Neuronal stem cell (in vitro differentiated cells): Measurements from ENCODE around the gene ACSL6.

Experiments
- DNase-seq: peaks from one replicate; pipeline ENCODE4 v3.0.0-alpha.2; 2013; ENCODE audit warnings: low spot score
- H2AFZ ChIP-seq: one replicate; pipeline ENCODE4 v1.6.1; 2013; ENCODE audit warnings: mild to moderate bottlenecking, low read length, inconsistent platforms
- H2AK5ac ChIP-seq: 2 replicates; pipeline ENCODE4 v1.6.1; 2013; ENCODE audit warnings: low read depth, mild to moderate bottlenecking, inconsistent platforms, low read length, moderate library complexity, mixed read lengths
- H2BK120ac ChIP-seq: 2 replicates; pipeline ENCODE4 v1.6.1; 2013; ENCODE audit warnings: low read depth, mild to moderate bottlenecking, inconsistent platforms, low read length, moderate library complexity, mixed read lengths
- H2BK12ac ChIP-seq: one replicate; pipeline ENCODE4 v1.6.1; 2013; ENCODE audit warnings: low read length, inconsistent platforms
- H2BK15ac ChIP-seq: 2 replicates; pipeline ENCODE4 v1.6.1; 2013; ENCODE audit warnings: mild to moderate bottlenecking, low read length, inconsistent platforms, mixed read lengths
- H2BK5ac ChIP-seq: one replicate; pipeline ENCODE4 v1.6.1; 2013; ENCODE audit warnings: inconsistent platforms, mild to moderate bottlenecking, low read length, moderate library complexity
- H3K14ac ChIP-seq: one replicate; pipeline ENCODE4 v1.6.1; 2013; ENCODE audit warnings: low read length, inconsistent platforms
- H3K18ac ChIP-seq: 2 replicates; pipeline ENCODE4 v1.6.1; 2013; ENCODE audit warnings: low read length, inconsistent platforms
- H3K23ac ChIP-seq: 2 replicates; pipeline ENCODE4 v1.6.1; 2013; ENCODE audit warnings: low read depth, mild to moderate bottlenecking, mixed read lengths, low read length, inconsistent platforms; ENCODE audit not compliant: poor library complexity
- H3K27ac ChIP-seq: replicated peaks from 3 replicates; pipeline ENCODE4 v1.5.1; 2013; ENCODE audit warnings: low read length, inconsistent platforms
- H3K27me3 ChIP-seq, 3 experiments: 2 replicates each; pipeline ENCODE4 v1.6.1; 2013; ENCODE audit warnings: low read length in 3 of 3, mild to moderate bottlenecking in 2 of 3, inconsistent platforms in 1 of 3, low read depth in 1 of 3, mixed read lengths in 1 of 3, moderate library complexity in 1 of 3; ENCODE audit not compliant: control insufficient read depth in 3 of 3, insufficient read depth in 3 of 3
- H3K36me3 ChIP-seq, 2 donors: replicated peaks in 1 of 2; 2 replicates each; pipeline ENCODE4 v1.6.1; 2013; ENCODE audit warnings: low read length in 2 of 2; ENCODE audit not compliant: control insufficient read depth in 2 of 2, insufficient read depth in 2 of 2
- H3K4ac ChIP-seq: 2 replicates; pipeline ENCODE4 v1.6.1; 2013; ENCODE audit warnings: inconsistent platforms, mild to moderate bottlenecking, low read length, moderate library complexity
- H3K4me1 ChIP-seq, 2 donors: 1 replicate in 1 of 2; 2 replicates in 1 of 2; pipeline ENCODE4 v1.6.1; 2013; ENCODE audit warnings: low read length in 2 of 2, low read depth in 1 of 2; ENCODE audit not compliant: control insufficient read depth in 2 of 2, insufficient read depth in 1 of 2
- H3K4me2 ChIP-seq: one replicate; pipeline ENCODE4 v1.6.1; 2013; ENCODE audit warnings: mild to moderate bottlenecking, low read length, inconsistent platforms; ENCODE audit not compliant: insufficient read depth, poor library complexity, severe bottlenecking
- H3K4me3 ChIP-seq, 2 donors: 2 replicates each; pipeline ENCODE4 v1.5.1; 2013; ENCODE audit warnings: low read length in 2 of 2, mild to moderate bottlenecking in 2 of 2, inconsistent platforms in 1 of 2, moderate library complexity in 1 of 2
- H3K79me1 ChIP-seq: one replicate; pipeline ENCODE4 v1.6.1; 2013; ENCODE audit warnings: low read depth, mild to moderate bottlenecking, inconsistent platforms, low read length, moderate library complexity
- H3K9ac ChIP-seq: one replicate; pipeline ENCODE4 v1.6.1; 2013; ENCODE audit warnings: mild to moderate bottlenecking, low read depth, low read length, inconsistent platforms; ENCODE audit not compliant: poor library complexity
- H3K9me3 ChIP-seq, 2 donors: replicated peaks in 1 of 2; 2 replicates each; pipeline versions ENCODE3 to v1.6.1; 2013; ENCODE audit warnings: low read length in 2 of 2, mild to moderate bottlenecking in 2 of 2, inconsistent platforms in 1 of 2, low read depth in 1 of 2, mixed read lengths in 1 of 2, moderate library complexity in 1 of 2; ENCODE audit not compliant: control insufficient read depth in 2 of 2, insufficient read depth in 1 of 2
- H4K8ac ChIP-seq: one replicate; pipeline ENCODE4 v1.6.1; 2013; ENCODE audit warnings: low read depth, mild to moderate bottlenecking, inconsistent platforms, low read length, moderate library complexity
- H4K91ac ChIP-seq: one replicate; pipeline ENCODE4 v1.6.1; 2013; ENCODE audit warnings: low read length, low read depth, mild to moderate bottlenecking, inconsistent platforms; ENCODE audit not compliant: poor library complexity
- WGBS, 2 donors: extraction: QIAGEN DNeasy Blood & Tissue Kit; methylation state at CpG; one replicate each; pipeline ENCODE4 v1.1.7; 2013; ENCODE audit warnings: missing lambda C conversion rate in 2 of 2, mixed read lengths in 1 of 2; ENCODE audit not compliant: insufficient read length in 2 of 2, insufficient replicate concordance in 1 of 2; ENCODE audit errors: extremely low coverage in 2 of 2; 5-methylcytosine and 5-hydroxymethylcytosine counted together

ACSL6 gene

DNA sequence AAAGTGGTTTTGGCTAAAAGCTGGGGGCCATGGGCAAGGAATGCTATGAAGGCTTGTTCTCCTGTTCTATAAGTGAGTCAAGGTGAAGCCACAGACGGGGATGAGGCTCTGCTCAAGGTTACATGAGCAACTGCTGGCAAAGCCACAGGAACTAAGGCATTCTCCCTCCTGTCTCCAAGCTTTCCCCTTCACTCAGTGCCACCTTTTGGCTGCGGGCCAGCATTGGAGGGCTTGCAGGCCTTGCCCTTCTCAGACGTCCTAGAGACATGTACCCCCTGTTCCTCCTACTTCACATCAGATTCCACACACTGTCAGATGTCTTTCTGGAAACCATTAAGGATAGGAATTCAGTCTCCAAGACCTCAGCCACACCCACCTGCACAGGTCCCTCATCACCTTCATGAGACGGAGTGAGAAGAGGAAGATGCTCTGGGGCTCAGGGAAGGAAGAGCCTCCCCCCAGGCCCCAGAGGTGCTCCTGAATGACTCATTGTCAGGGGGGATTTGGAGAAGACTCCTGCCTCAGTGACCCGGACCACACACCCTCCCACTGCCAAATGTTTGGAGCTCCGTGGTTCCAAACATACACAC, 45.5 kb downstream of the ACSL6 start:
- Histone ChIP-seq H3K27me3 (no peaks in the 10 kb centered on the region), H2BK120ac (no peak overlapping the region), H3K14ac (no peak overlapping the region), H3K23ac (no peak overlapping the region), H2BK15ac (no peak overlapping the region), H3K79me1 (no peaks in the 10 kb centered on the region), H3K4ac (no peak overlapping the region), H2BK12ac (no peak overlapping the region), H3K4me2 (no peak overlapping the region), H3K4me3 (no peak overlapping the region), H3K18ac (no peak overlapping the region), H2AFZ (no peak overlapping the region), H3K27ac (no peak overlapping the region), H4K8ac (no peak overlapping the region), H3K9me3 (no peaks in the 10 kb centered on the region), H4K91ac (no peak overlapping the region), H2AK5ac (no peak overlapping the region), H3K4me1 (no peaks in the 10 kb centered on the region), H2BK5ac (peak overlapping the region; percentile 39), H3K9ac (no peak overlapping the region), H3K36me3 (no peaks in the 10 kb centered on the region)
- DNase-seq, result no peak
- no CpG with 5 or more reads among the region's 6 CpGs for WGBS, 2 donors

DNA sequence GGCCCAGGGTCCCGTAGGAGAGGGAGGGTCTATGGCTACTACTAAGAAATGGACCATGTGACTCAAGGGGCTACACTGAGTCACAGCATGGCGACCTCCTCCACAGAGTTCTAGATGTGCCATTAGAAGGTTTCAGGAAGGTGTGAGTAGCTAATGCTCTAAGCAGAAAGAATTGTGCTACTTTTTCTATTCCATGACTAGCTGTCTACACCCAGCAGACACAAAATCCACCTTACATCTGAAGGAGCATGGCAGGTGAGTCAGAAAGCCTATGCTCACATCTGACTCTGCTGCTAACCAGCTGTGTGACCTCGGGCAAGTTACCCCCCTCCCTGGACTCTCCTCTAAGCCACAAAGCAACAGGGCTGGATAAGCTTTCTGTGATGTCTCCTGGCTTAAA, 51.6 kb downstream of the ACSL6 start:
- H3K4me3 ChIP-seq, result no peak overlapping the region
- no peak overlapping the region for H4K91ac ChIP-seq
- no peak overlapping the region for H3K23ac ChIP-seq
- no peak overlapping the region for H2AFZ ChIP-seq
- H2BK12ac ChIP-seq, result no peak overlapping the region
- no peak overlapping the region for H3K9ac ChIP-seq
- no peak overlapping the region for H3K4me2 ChIP-seq
- no CpG with 5 or more reads among the region's 3 CpGs for WGBS, 2 donors
- no peak overlapping the region for H3K14ac ChIP-seq
- no peaks in the 10 kb centered on the region for H3K9me3 ChIP-seq
- no peak overlapping the region for H2BK120ac ChIP-seq
- no peaks in the 10 kb centered on the region for H3K36me3 ChIP-seq
- H2BK15ac ChIP-seq, result no peak overlapping the region
- no peaks in the 10 kb centered on the region for H3K79me1 ChIP-seq
- H2BK5ac ChIP-seq, result no peak overlapping the region
- H4K8ac ChIP-seq, result no peak overlapping the region
- H2AK5ac ChIP-seq, result no peak overlapping the region
- no peak overlapping the region for H3K4ac ChIP-seq
- no peaks in the 10 kb centered on the region for H3K27me3 ChIP-seq
- no peak for DNase-seq
- H3K27ac ChIP-seq, result no peak overlapping the region
- peaks cover 2 to 10% of the 10 kb centered on the region in 2 donors for H3K4me1 ChIP-seq
- H3K18ac ChIP-seq, result no peak overlapping the region

DNA sequence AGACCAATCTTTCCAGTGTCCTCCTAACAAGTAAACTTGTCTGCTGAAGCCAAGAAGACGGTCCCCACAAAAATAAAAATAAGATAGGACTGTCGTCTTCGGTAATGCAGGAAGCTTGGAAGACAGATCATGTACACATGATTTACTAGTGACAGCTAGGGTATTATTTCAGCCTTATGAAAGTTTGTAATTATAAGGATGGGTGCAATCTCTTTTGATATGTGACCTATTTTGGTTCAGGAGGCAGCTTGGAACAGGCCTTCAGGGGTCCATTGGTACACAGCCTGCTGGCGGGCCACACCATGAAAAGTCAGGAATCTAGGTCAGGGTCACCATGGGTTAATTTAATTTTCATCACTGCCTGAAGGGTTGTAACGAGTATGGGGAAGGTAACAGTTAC, 52.3 kb downstream of the ACSL6 start:
- Histone ChIP-seq H3K4me1 (peaks cover 2 to 10% of the 10 kb centered on the region in 2 donors), H3K27ac (no peak overlapping the region), H3K27me3 (no peaks in the 10 kb centered on the region), H2BK120ac (no peak overlapping the region), H2BK5ac (no peak overlapping the region), H3K9me3 (no peaks in the 10 kb centered on the region), H3K79me1 (no peaks in the 10 kb centered on the region), H3K4me2 (no peak overlapping the region), H2AK5ac (no peak overlapping the region), H3K23ac (no peak overlapping the region), H2BK12ac (no peak overlapping the region), H3K4me3 (no peak overlapping the region), H2BK15ac (no peak overlapping the region), H3K14ac (no peak overlapping the region), H4K91ac (no peak overlapping the region), H3K36me3 (no peaks in the 10 kb centered on the region), H2AFZ (no peak overlapping the region), H4K8ac (no peak overlapping the region), H3K9ac (no peak overlapping the region), H3K18ac (no peak overlapping the region), H3K4ac (no peak overlapping the region)
- WGBS, 2 donors, result no CpG with 5 or more reads among the region's 5 CpGs
- DNase-seq, result no peak

DNA sequence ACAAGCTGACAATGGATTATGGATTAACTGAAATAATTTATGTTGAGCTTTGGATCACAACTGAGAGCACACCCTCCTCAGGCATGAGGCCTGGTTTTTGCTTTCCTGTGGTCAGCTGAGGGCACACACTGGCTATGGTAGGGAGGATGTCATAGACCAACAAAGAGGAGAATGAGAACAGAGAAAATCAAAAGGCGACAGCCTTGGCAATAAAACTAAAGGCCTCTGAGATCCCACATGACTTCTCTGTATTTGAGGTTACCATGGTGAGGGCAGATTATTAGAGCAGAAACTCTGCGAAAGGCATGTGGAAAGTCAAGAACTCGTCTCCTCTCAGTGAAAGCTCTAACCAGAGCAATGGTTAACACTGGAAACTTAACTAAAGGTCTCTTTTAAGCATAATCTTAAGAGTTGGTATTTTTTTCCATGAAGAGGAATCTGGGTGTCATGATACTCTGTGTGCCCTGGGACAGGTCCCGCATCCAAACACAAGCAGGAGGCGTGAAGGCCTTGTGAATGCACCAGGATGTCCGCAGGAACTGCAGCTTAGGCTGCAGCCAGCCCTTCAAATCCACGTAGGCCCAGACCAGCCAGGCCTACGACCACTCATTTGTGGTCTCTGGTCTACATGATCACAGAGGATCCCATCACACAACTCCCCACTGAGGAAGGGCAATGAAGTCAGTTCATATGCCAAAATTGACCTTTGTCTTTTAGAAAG, 53.6 kb downstream of the ACSL6 start:
- Histone ChIP-seq H3K4me3 (no peak overlapping the region), H3K4ac (no peak overlapping the region), H2BK120ac (no peak overlapping the region), H3K4me1 (peaks cover 2 to 10% of the 10 kb centered on the region in 2 donors), H2BK5ac (no peak overlapping the region), H3K27ac (no peak overlapping the region), H3K9ac (peak overlapping the region; percentile 21), H3K36me3 (no peaks in the 10 kb centered on the region), H3K18ac (no peak overlapping the region), H3K4me2 (no peak overlapping the region), H3K9me3 (no peaks in the 10 kb centered on the region), H4K8ac (no peak overlapping the region), H2AK5ac (no peak overlapping the region), H4K91ac (no peak overlapping the region), H2BK15ac (peak overlapping the region; percentile 49), H3K14ac (no peak overlapping the region), H2AFZ (peak overlapping the region; percentile 41), H3K27me3 (no peaks in the 10 kb centered on the region), H2BK12ac (no peak overlapping the region), H3K79me1 (no peaks in the 10 kb centered on the region), H3K23ac (no peak overlapping the region)
- WGBS, 2 donors, result no CpG with 5 or more reads among the region's 8 CpGs
- no peak for DNase-seq
